Panc1 (cell line): Measurements from ENCODE around the gene BOC.

Source experiments
- CTCF ChIP-seq: fragments of 450-650 bp; IDR thresholded peaks from 2 replicates; pipeline ENCODE4 v1.5.1; 2017; ENCODE audit warnings: mild to moderate bottlenecking
- SIN3A ChIP-seq: IDR thresholded peaks from 2 replicates; pipeline ENCODE4 v1.6.1; 2012; ENCODE audit warnings: low read depth, mild to moderate bottlenecking, low read length, moderate library complexity, borderline replicate concordance; ENCODE audit not compliant: insufficient read depth
- TCF7L2 ChIP-seq: IDR thresholded peaks from 2 replicates; pipeline ENCODE4 v1.6.1; 2011; ENCODE audit warnings: mild to moderate bottlenecking, low read depth, low read length, inconsistent platforms

GRCh38 chr3:113262304-113262665, 50.9 kb downstream of the BOC start:
- TF ChIP-seq SIN3A (no peak), CTCF (no peak), TCF7L2 (no peak)
